HG02852 (cell line): Measurements from ENCODE around the gene ALDH16A1.

ENCODE experiments used
- ATAC-seq: cut with Tn5 transposase; IDR thresholded peaks from one replicate; pipeline ENCODE4 v1.9.1; 2021; ENCODE audit warnings: mild to moderate bottlenecking, moderate library complexity; ENCODE audit not compliant: unreplicated experiment

Gene ALDH16A1

GRCh38 chr19:49423071-49423984, 29.7 kb upstream of the ALDH16A1 start, which contains the start of gene PTH2:
TSS of gene PTH2 (minus strand) at chr19:49423441. CDS start at chr19:49423339, 102 bp downstream.
- ATAC-seq: no peak

GRCh38 chr19:49423985-49424303, 29.1 kb upstream of the ALDH16A1 start:
- no peak for ATAC-seq

- ATAC-seq: no peak
Observed at GRCh38 chr19:49425178-49425577, 27.8 kb upstream of the ALDH16A1 start, which contains the start of gene GFY. TSS of gene GFY (plus strand) at chr19:49425388. CDS start at chr19:49426431, 1,043 bp downstream.

- ATAC-seq: no peak
Observed at GRCh38 chr19:49425922-49426592, 27.0 kb upstream of the ALDH16A1 start.

GRCh38 chr19:49427339-49427738, 25.7 kb upstream of the ALDH16A1 start:
- no peak for ATAC-seq

- ATAC-seq: no peak
Observed at GRCh38 chr19:49427855-49428546, 25.0 kb upstream of the ALDH16A1 start.

GRCh38 chr19:49428547-49429451, 24.2 kb upstream of the ALDH16A1 start:
- no peak for ATAC-seq

GRCh38 chr19:49430172-49430677, 22.8 kb upstream of the ALDH16A1 start:
- no peak for ATAC-seq

GRCh38 chr19:49430678-49431329, 22.2 kb upstream of the ALDH16A1 start:
- ATAC-seq: no peak

GRCh38 chr19:49431330-49431749, 21.7 kb upstream of the ALDH16A1 start:
- ATAC-seq: no peak

- no peak for ATAC-seq
Observed at GRCh38 chr19:49432141-49433073, 20.6 kb upstream of the ALDH16A1 start.

GRCh38 chr19:49433240-49433901, 19.7 kb upstream of the ALDH16A1 start:
- no peak for ATAC-seq

GRCh38 chr19:49434907-49435583, 18.0 kb upstream of the ALDH16A1 start:
- no peak for ATAC-seq

GRCh38 chr19:49435670-49436069, 17.4 kb upstream of the ALDH16A1 start:
- ATAC-seq: no peak

- ATAC-seq: no peak
Observed at GRCh38 chr19:49436381-49437017, 16.5 kb upstream of the ALDH16A1 start.

GRCh38 chr19:49437231-49437630, 15.8 kb upstream of the ALDH16A1 start:
- no peak for ATAC-seq

GRCh38 chr19:49438261-49438660, 14.8 kb upstream of the ALDH16A1 start:
- ATAC-seq: no peak
